ENCODE results near the gene FARSB.

Gene FARSB

GRCh38 chr2:222686086-222686750 lies 30.3 kb upstream of the FARSB start:
- H3K27ac ChIP-seq (ENCODE audit: low read length), result no peak overlapping the region
- no peaks in the 10 kb centered on the region for H3K27me3 ChIP-seq (ENCODE audit: low read depth, low read length)

GRCh38 chr2:222683805-222684204 lies 27.9 kb upstream of the FARSB start:
- Histone ChIP-seq H3K36me3 (ENCODE audit: control insufficient read depth in 1 of 2, insufficient read depth in 2 of 2, low read length in 2 of 2) (no peaks in the 10 kb centered on the region), H3K27ac (ENCODE audit: low read length) (no peak overlapping the region), H3K27me3 (ENCODE audit: low read depth, low read length) (no peaks in the 10 kb centered on the region), H3K4me3 (ENCODE audit: low read depth in 1 of 2, low read length in 2 of 2) (no peak overlapping the region), H3K9me3 (ENCODE audit: control insufficient read depth in 1 of 2, low read length in 2 of 2) (no peaks in the 10 kb centered on the region), H3K4me1 (ENCODE audit: control insufficient read depth in 1 of 2, insufficient read depth in 2 of 2, low read length in 2 of 2) (no peaks in the 10 kb centered on the region)

More at GRCh38 chr2:222686086-222686750, 30.3 kb upstream of the FARSB start:
- no peaks in the 10 kb centered on the region for H3K9me3 ChIP-seq (ENCODE audit: control insufficient read depth in 1 of 2, low read length in 2 of 2)
- H3K36me3 ChIP-seq (ENCODE audit: control insufficient read depth in 1 of 2, insufficient read depth in 2 of 2, low read length in 2 of 2), result no peaks in the 10 kb centered on the region
- H3K4me1 ChIP-seq (ENCODE audit: control insufficient read depth in 1 of 2, insufficient read depth in 2 of 2, low read length in 2 of 2), result no peaks in the 10 kb centered on the region
- H3K4me3 ChIP-seq (ENCODE audit: low read depth in 1 of 2, low read length in 2 of 2), result no peak overlapping the region

- no peak overlapping the region for H3K4me3 ChIP-seq (ENCODE audit: low read depth in 1 of 2, low read length in 2 of 2)
- no peaks in the 10 kb centered on the region for H3K36me3 ChIP-seq (ENCODE audit: control insufficient read depth in 1 of 2, insufficient read depth in 2 of 2, low read length in 2 of 2)
- H3K27me3 ChIP-seq (ENCODE audit: low read depth, low read length), result no peaks in the 10 kb centered on the region
- H3K4me1 ChIP-seq (ENCODE audit: control insufficient read depth in 1 of 2, insufficient read depth in 2 of 2, low read length in 2 of 2), result no peaks in the 10 kb centered on the region
- no peak overlapping the region for H3K27ac ChIP-seq (ENCODE audit: low read length)
- no peaks in the 10 kb centered on the region for H3K9me3 ChIP-seq (ENCODE audit: control insufficient read depth in 1 of 2, low read length in 2 of 2)
Measured at GRCh38 chr2:222677981-222678380, 22.1 kb upstream of the FARSB start.

GRCh38 chr2:222673883-222674282 lies 18.0 kb upstream of the FARSB start:
- no peak overlapping the region for H3K4me3 ChIP-seq (ENCODE audit: low read depth in 1 of 2, low read length in 2 of 2)
- no peaks in the 10 kb centered on the region for H3K36me3 ChIP-seq (ENCODE audit: control insufficient read depth in 1 of 2, insufficient read depth in 2 of 2, low read length in 2 of 2)
- peaks cover 0 to 12% of the 10 kb centered on the region in 2 donors for H3K4me1 ChIP-seq (ENCODE audit: control insufficient read depth in 1 of 2, insufficient read depth in 2 of 2, low read length in 2 of 2)
- no peaks in the 10 kb centered on the region for H3K9me3 ChIP-seq (ENCODE audit: control insufficient read depth in 1 of 2, low read length in 2 of 2)
- H3K27me3 ChIP-seq (ENCODE audit: low read depth, low read length), result no peaks in the 10 kb centered on the region
- no peak overlapping the region for H3K27ac ChIP-seq (ENCODE audit: low read length)

GRCh38 chr2:222673273-222673672 lies 17.4 kb upstream of the FARSB start:
- Histone ChIP-seq H3K4me3 (ENCODE audit: low read depth in 1 of 2, low read length in 2 of 2) (no peak overlapping the region), H3K36me3 (ENCODE audit: control insufficient read depth in 1 of 2, insufficient read depth in 2 of 2, low read length in 2 of 2) (no peaks in the 10 kb centered on the region), H3K27ac (ENCODE audit: low read length) (no peak overlapping the region), H3K4me1 (ENCODE audit: control insufficient read depth in 1 of 2, insufficient read depth in 2 of 2, low read length in 2 of 2) (peaks cover 0 to 12% of the 10 kb centered on the region in 2 donors), H3K9me3 (ENCODE audit: control insufficient read depth in 1 of 2, low read length in 2 of 2) (no peaks in the 10 kb centered on the region), H3K27me3 (ENCODE audit: low read depth, low read length) (no peaks in the 10 kb centered on the region)

GRCh38 chr2:222672068-222672401 lies 16.1 kb upstream of the FARSB start:
- no peaks in the 10 kb centered on the region for H3K27me3 ChIP-seq (ENCODE audit: low read depth, low read length)
- H3K4me3 ChIP-seq (ENCODE audit: low read depth in 1 of 2, low read length in 2 of 2), result peak overlapping the region; percentile 31 to 67
- peaks cover 0 to 12% of the 10 kb centered on the region in 2 donors for H3K4me1 ChIP-seq (ENCODE audit: control insufficient read depth in 1 of 2, insufficient read depth in 2 of 2, low read length in 2 of 2)
- no peaks in the 10 kb centered on the region for H3K9me3 ChIP-seq (ENCODE audit: control insufficient read depth in 1 of 2, low read length in 2 of 2)
- H3K36me3 ChIP-seq (ENCODE audit: control insufficient read depth in 1 of 2, insufficient read depth in 2 of 2, low read length in 2 of 2), result no peaks in the 10 kb centered on the region
- no peak overlapping the region for H3K27ac ChIP-seq (ENCODE audit: low read length)

GRCh38 chr2:222671259-222672067 lies 15.6 kb upstream of the FARSB start, which contains the start of gene MOGAT1:
Gene MOGAT1, plus strand, starts transcription at chr2:222671658. Its CDS starts 128 bp downstream, at chr2:222671786.
- Histone ChIP-seq H3K4me1 (ENCODE audit: control insufficient read depth in 1 of 2, insufficient read depth in 2 of 2, low read length in 2 of 2) (peaks cover 0 to 12% of the 10 kb centered on the region in 2 donors), H3K9me3 (ENCODE audit: control insufficient read depth in 1 of 2, low read length in 2 of 2) (no peaks in the 10 kb centered on the region), H3K27me3 (ENCODE audit: low read depth, low read length) (no peaks in the 10 kb centered on the region), H3K36me3 (ENCODE audit: control insufficient read depth in 1 of 2, insufficient read depth in 2 of 2, low read length in 2 of 2) (no peaks in the 10 kb centered on the region), H3K4me3 (ENCODE audit: low read depth in 1 of 2, low read length in 2 of 2) (peak within 1 kb of the TSS; percentile 31 to 67), H3K27ac (ENCODE audit: low read length) (no peak within 1 kb of the TSS)

- H3K27me3 ChIP-seq (ENCODE audit: low read depth, low read length), result no peaks in the 10 kb centered on the region
- no peak overlapping the region for H3K27ac ChIP-seq (ENCODE audit: low read length)
- no peaks in the 10 kb centered on the region for H3K36me3 ChIP-seq (ENCODE audit: control insufficient read depth in 1 of 2, insufficient read depth in 2 of 2, low read length in 2 of 2)
- H3K4me1 ChIP-seq (ENCODE audit: control insufficient read depth in 1 of 2, insufficient read depth in 2 of 2, low read length in 2 of 2), result peaks cover 0 to 12% of the 10 kb centered on the region in 2 donors
- H3K9me3 ChIP-seq (ENCODE audit: control insufficient read depth in 1 of 2, low read length in 2 of 2), result no peaks in the 10 kb centered on the region
- H3K4me3 ChIP-seq (ENCODE audit: low read depth in 1 of 2, low read length in 2 of 2), result no peak overlapping the region
Measured at GRCh38 chr2:222670191-222671038, 14.5 kb upstream of the FARSB start.

GRCh38 chr2:222669353-222669752 lies 13.5 kb upstream of the FARSB start:
- H3K4me1 ChIP-seq (ENCODE audit: control insufficient read depth in 1 of 2, insufficient read depth in 2 of 2, low read length in 2 of 2), result peaks cover 0 to 12% of the 10 kb centered on the region in 2 donors
- H3K9me3 ChIP-seq (ENCODE audit: control insufficient read depth in 1 of 2, low read length in 2 of 2), result no peaks in the 10 kb centered on the region
- no peaks in the 10 kb centered on the region for H3K27me3 ChIP-seq (ENCODE audit: low read depth, low read length)
- no peaks in the 10 kb centered on the region for H3K36me3 ChIP-seq (ENCODE audit: control insufficient read depth in 1 of 2, insufficient read depth in 2 of 2, low read length in 2 of 2)
- no peak overlapping the region for H3K4me3 ChIP-seq (ENCODE audit: low read depth in 1 of 2, low read length in 2 of 2)
- no peak overlapping the region for H3K27ac ChIP-seq (ENCODE audit: low read length)

GRCh38 chr2:222668494-222669154 lies 12.7 kb upstream of the FARSB start:
- H3K9me3 ChIP-seq (ENCODE audit: control insufficient read depth in 1 of 2, low read length in 2 of 2), result no peaks in the 10 kb centered on the region
- no peaks in the 10 kb centered on the region for H3K36me3 ChIP-seq (ENCODE audit: control insufficient read depth in 1 of 2, insufficient read depth in 2 of 2, low read length in 2 of 2)
- no peak overlapping the region for H3K27ac ChIP-seq (ENCODE audit: low read length)
- H3K27me3 ChIP-seq (ENCODE audit: low read depth, low read length), result no peaks in the 10 kb centered on the region
- no peak overlapping the region for H3K4me3 ChIP-seq (ENCODE audit: low read depth in 1 of 2, low read length in 2 of 2)
- H3K4me1 ChIP-seq (ENCODE audit: control insufficient read depth in 1 of 2, insufficient read depth in 2 of 2, low read length in 2 of 2), result peaks cover 0 to 12% of the 10 kb centered on the region in 2 donors

- H3K9me3 ChIP-seq (ENCODE audit: control insufficient read depth in 1 of 2, low read length in 2 of 2), result no peaks in the 10 kb centered on the region
- no peaks in the 10 kb centered on the region for H3K27me3 ChIP-seq (ENCODE audit: low read depth, low read length)
- no peaks in the 10 kb centered on the region for H3K36me3 ChIP-seq (ENCODE audit: control insufficient read depth in 1 of 2, insufficient read depth in 2 of 2, low read length in 2 of 2)
- no peaks in the 10 kb centered on the region for H3K4me1 ChIP-seq (ENCODE audit: control insufficient read depth in 1 of 2, insufficient read depth in 2 of 2, low read length in 2 of 2)
- no peak overlapping the region for H3K27ac ChIP-seq (ENCODE audit: low read length)
- no peak overlapping the region for H3K4me3 ChIP-seq (ENCODE audit: low read depth in 1 of 2, low read length in 2 of 2)
Measured at GRCh38 chr2:222663479-222663878, 7.6 kb upstream of the FARSB start.

Measured in muscle layer of duodenum (tissue), 2 donors.